Measurements from ENCODE around the gene CAMTA1. TPM values are rescaled to one million over a fixed set of nuclear protein-coding genes. Genes with fewer than 3 reads are reported as not detected.

Gene CAMTA1
- total and polyA plus RNA-seq, 4 donors = 18.0 to 93.5 (median 35.8) TPM

DNA sequence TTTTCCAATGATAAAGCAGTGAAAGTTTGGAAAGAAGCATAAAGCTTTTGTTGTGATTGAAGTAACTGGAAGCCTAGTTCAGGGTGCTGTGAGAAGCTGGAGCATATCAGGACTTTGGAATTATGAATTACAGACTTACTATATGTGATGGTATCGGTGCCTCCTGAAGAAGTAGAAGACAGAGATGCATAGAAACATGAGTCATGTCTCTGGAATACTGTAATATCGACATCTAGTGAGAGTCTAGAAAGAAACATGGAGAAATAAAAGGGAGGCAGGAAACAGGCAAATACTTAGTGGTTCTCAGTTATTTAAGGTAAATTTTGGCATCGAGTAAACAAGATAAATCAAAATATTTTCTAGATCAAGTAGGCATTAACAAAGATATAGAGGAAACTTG is 103.0 kb downstream of the CAMTA1 start (continued):
- TF ChIP-seq, protein P1, sequence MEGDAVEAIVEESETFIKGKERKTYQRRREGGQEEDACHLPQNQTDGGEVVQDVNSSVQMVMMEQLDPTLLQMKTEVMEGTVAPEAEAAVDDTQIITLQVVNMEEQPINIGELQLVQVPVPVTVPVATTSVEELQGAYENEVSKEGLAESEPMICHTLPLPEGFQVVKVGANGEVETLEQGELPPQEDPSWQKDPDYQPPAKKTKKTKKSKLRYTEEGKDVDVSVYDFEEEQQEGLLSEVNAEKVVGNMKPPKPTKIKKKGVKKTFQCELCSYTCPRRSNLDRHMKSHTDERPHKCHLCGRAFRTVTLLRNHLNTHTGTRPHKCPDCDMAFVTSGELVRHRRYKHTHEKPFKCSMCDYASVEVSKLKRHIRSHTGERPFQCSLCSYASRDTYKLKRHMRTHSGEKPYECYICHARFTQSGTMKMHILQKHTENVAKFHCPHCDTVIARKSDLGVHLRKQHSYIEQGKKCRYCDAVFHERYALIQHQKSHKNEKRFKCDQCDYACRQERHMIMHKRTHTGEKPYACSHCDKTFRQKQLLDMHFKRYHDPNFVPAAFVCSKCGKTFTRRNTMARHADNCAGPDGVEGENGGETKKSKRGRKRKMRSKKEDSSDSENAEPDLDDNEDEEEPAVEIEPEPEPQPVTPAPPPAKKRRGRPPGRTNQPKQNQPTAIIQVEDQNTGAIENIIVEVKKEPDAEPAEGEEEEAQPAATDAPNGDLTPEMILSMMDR (IDR thresholded peaks at IDR 0.05; ENCODE audit: low read depth, low read length, missing input control) = no peak
- TF ChIP-seq FOXA2 (IDR thresholded peaks at IDR 0.05) (no peak), NR2F2 (IDR thresholded peaks at IDR 0.05) (no peak)

DNA sequence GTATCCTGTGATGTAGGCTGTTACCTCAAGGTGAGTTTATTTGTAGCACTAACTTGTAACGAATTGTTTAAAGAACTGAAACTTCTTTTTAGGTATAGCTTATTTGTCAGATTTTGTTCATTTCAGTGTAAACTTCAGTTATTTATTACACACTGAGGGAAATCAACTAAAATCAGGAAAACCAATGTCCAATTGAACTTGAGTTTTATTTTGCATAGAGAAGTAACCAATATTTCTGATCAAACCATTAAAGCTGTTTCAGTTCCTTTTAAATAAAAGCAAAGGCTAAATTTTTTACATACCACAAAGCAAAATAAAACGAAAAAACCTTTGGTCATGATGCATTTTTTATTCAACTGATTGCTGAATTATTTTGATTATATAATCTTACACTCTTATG is 103.6 kb downstream of the CAMTA1 start:
- Histone ChIP-seq H3K4me3 (ENCODE audit: low read depth in 1 of 3, low read length in 3 of 3) (no peak overlapping the region), H3K9me3 (ENCODE audit: control insufficient read depth in 4 of 4, low read length in 3 of 4) (no peaks in the 10 kb centered on the region), H3K4me1 (ENCODE audit: control insufficient read depth in 4 of 4, insufficient read depth in 4 of 4, low read length in 3 of 4) (peaks cover 0 to 6% (median 4%) of the 10 kb centered on the region in 4 donors), H3K9ac (ENCODE audit: low read depth in 1 of 2, low read length in 2 of 2) (no peak overlapping the region), H3K27ac (ENCODE audit: low read depth in 1 of 2, low read length in 2 of 2) (no peak overlapping the region), H3K36me3 (ENCODE audit: control insufficient read depth in 4 of 4, insufficient read depth in 3 of 4, low read depth in 1 of 4, low read length in 3 of 4) (peaks cover 0 to 3% (median under 1%) of the 10 kb centered on the region in 4 donors), H3K27me3 (ENCODE audit: control insufficient read depth in 4 of 4, insufficient read depth in 4 of 4, low read length in 3 of 4) (no peaks in the 10 kb centered on the region)
- DNase-seq (ENCODE audit: low spot score) = no peak
- 80% methylated on average over 2 of the region's 2 CpGs for WGBS
- TF ChIP-seq YY1 (IDR thresholded peaks at IDR 0.05) (no peak), SP1 (IDR thresholded peaks at IDR 0.05) (no peak), HNF4G (IDR thresholded peaks at IDR 0.05) (no peak), EGR1 (IDR thresholded peaks at IDR 0.05; ENCODE audit: low read depth in 2 of 2) (no peak), HNF4A (conservative IDR thresholded peaks at IDR 0.05) (no peak), NR2F2 (IDR thresholded peaks at IDR 0.05) (no peak), FOXA2 (IDR thresholded peaks at IDR 0.05) (no peak), GABPA (IDR thresholded peaks at IDR 0.05 in 1 of 2, conservative IDR thresholded peaks at IDR 0.05 in 1 of 2) (no peak), RXRA (IDR thresholded peaks at IDR 0.05) (no peak)
- TF ChIP-seq, protein P2, sequence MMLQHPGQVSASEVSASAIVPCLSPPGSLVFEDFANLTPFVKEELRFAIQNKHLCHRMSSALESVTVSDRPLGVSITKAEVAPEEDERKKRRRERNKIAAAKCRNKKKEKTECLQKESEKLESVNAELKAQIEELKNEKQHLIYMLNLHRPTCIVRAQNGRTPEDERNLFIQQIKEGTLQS (IDR thresholded peaks at IDR 0.05) = no peak
- TF ChIP-seq, protein P1 (IDR thresholded peaks at IDR 0.05; ENCODE audit: low read depth, low read length, missing input control) = no peak
- TF ChIP-seq, protein P3, sequence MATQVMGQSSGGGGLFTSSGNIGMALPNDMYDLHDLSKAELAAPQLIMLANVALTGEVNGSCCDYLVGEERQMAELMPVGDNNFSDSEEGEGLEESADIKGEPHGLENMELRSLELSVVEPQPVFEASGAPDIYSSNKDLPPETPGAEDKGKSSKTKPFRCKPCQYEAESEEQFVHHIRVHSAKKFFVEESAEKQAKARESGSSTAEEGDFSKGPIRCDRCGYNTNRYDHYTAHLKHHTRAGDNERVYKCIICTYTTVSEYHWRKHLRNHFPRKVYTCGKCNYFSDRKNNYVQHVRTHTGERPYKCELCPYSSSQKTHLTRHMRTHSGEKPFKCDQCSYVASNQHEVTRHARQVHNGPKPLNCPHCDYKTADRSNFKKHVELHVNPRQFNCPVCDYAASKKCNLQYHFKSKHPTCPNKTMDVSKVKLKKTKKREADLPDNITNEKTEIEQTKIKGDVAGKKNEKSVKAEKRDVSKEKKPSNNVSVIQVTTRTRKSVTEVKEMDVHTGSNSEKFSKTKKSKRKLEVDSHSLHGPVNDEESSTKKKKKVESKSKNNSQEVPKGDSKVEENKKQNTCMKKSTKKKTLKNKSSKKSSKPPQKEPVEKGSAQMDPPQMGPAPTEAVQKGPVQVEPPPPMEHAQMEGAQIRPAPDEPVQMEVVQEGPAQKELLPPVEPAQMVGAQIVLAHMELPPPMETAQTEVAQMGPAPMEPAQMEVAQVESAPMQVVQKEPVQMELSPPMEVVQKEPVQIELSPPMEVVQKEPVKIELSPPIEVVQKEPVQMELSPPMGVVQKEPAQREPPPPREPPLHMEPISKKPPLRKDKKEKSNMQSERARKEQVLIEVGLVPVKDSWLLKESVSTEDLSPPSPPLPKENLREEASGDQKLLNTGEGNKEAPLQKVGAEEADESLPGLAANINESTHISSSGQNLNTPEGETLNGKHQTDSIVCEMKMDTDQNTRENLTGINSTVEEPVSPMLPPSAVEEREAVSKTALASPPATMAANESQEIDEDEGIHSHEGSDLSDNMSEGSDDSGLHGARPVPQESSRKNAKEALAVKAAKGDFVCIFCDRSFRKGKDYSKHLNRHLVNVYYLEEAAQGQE (IDR thresholded peaks at IDR 0.05) = no peak
- TF ChIP-seq, protein P4, sequence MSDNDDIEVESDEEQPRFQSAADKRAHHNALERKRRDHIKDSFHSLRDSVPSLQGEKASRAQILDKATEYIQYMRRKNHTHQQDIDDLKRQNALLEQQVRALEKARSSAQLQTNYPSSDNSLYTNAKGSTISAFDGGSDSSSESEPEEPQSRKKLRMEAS (IDR thresholded peaks at IDR 0.05) = no peak

All from liver (tissue), 9 donors.